HCT116 (cell line): Measurements from ENCODE around the gene SLC1A4. TPM values are rescaled to one million over a fixed set of nuclear protein-coding genes. Genes with fewer than 3 reads are reported as not detected.

Source experiments
- total RNA-seq: library from RNA; stranded (reverse); gene quantifications from one replicate; pipeline ENCODE4 v1.2.1, GENCODE V29; 2021; ENCODE audit not compliant: unreplicated experiment

Gene SLC1A4
- total RNA-seq, 1 experiment from 2014 or later, result 9.2 TPM

Other genes with a start within 250 kb of the SLC1A4 start
- gene CEP68, start 67.0 kb downstream of the SLC1A4 start, total RNA-seq, result 11.2 TPM
- gene RAB1A, start 140.7 kb downstream of the SLC1A4 start, total RNA-seq, result 131 TPM
- 199 TPM for gene ACTR2, start 238.4 kb downstream of the SLC1A4 start, total RNA-seq